GM18951 (cell line): ENCODE data around the gene CEBPZOS.

Experiments
- POLR2A ChIP-seq: IDR thresholded peaks from 4 replicates; pipeline ENCODE4 v1.6.1; 2011; ENCODE audit warnings: mild to moderate bottlenecking; ENCODE audit not compliant: insufficient read length, insufficient read depth; ENCODE audit errors: extremely low read depth
- in situ Hi-C: fragments of 300-500 bp; cut with MboI; formaldehyde crosslinking; loops from one replicate; pipeline ENCODE4 v1.12.0; 2022; ENCODE audit warnings: low sequenced_read_pairs, mixed read lengths, inconsistent platforms; ENCODE audit not compliant: unreplicated experiment

CEBPZOS gene

DNA sequence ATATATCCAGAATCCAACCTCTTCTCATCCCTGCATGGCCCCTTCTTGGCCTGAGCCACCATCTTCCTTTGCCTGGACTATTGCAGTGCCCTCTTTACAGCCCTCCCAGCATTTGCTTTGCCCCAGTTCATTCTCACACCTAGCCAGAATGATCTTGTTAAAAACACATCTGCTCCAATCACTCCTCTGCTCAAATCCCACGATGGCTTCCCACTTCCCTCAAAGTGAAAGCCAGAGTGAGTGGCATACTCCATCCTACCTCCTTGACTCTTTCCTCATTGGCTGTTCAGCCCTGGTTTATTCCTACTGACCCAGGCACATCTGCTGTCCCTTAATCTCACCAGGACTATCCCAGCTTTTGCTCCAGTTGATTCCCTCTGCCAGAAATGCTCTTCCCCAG is 22.6 kb upstream of the CEBPZOS start:
- in situ Hi-C loops, result no loop called here
- TF ChIP-seq POLR2A, result no peak

DNA sequence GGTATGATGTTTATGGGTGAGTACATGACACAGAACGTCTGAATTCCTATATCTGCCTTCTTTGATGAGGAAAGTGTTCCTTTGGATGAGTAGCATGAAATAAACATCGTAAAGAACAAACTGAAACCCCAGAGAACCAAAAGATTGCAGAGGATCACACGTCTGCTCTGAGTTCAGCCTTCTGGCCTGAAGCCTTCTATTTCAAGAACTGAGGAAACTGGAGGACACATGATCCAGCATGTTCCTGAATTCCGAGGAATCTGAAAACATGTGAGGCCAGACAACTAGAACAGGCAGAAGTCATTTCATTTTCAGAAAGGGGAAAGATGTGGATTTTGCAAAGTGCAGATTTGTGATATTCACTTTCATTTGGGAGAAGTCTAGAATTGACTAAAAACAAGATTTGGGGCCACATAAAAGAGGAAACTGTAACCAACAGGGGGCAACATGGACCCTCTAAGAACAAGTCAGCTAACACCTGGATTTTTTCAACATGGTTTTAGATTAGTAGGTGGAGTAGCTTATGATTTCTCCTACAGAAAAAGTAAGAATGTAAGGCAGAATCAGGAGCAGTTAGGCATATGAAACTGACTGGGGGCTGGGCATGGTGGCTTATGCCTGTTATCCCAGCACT is 16.2 kb upstream of the CEBPZOS start:
- in situ Hi-C loops, result loop anchor here (25.0 kb wide), 1 partner anchor 707 kb away; no protein-coding TSS in a partner anchor
- TF ChIP-seq POLR2A, result no peak

- in situ Hi-C loops, result loop anchor here (25.0 kb wide), 1 partner anchor 707 kb away; no protein-coding TSS in a partner anchor
- no peak for TF ChIP-seq POLR2A
These were observed 15.7 kb upstream of the CEBPZOS start for GRCh38 chr2:37180640-37181039.

GRCh38 chr2:37181726-37182684 is 14.3 kb upstream of the CEBPZOS start:
- in situ Hi-C loops, result loop anchor here (25.0 kb wide), 1 partner anchor 705 kb away; no protein-coding TSS in a partner anchor

DNA sequence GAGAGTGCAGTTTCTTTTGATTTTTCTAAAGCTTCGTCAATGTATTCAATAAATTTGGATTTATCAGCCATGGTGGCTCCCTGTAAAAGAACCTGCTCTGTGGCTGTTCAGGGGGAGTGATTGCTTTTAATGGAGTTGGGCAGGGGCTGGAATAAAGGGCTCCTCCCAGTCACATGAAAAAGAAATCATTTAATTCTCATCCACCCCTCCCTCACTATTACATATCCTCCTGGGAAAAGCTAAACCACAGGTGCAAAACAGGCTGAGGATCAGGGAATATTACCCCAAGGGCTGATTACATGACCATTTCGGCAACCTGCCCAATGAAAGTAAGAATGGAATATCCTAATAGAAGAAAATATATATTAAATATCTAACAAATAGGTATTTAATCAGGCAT is 7.7 kb upstream of the CEBPZOS start, which contains the start of gene SULT6B1:
Gene SULT6B1 (minus strand): TSS at position 101 of the 400 bp plus-strand sequence. CDS start 30 bp downstream, at position 71.
- in situ Hi-C loops, result loop anchor here (25.0 kb wide), 1 partner anchor 699 kb away; no protein-coding TSS in a partner anchor
- no peak for TF ChIP-seq POLR2A

More at GRCh38 chr2:37181726-37182684, 14.3 kb upstream of the CEBPZOS start:
- no peak for TF ChIP-seq POLR2A

DNA sequence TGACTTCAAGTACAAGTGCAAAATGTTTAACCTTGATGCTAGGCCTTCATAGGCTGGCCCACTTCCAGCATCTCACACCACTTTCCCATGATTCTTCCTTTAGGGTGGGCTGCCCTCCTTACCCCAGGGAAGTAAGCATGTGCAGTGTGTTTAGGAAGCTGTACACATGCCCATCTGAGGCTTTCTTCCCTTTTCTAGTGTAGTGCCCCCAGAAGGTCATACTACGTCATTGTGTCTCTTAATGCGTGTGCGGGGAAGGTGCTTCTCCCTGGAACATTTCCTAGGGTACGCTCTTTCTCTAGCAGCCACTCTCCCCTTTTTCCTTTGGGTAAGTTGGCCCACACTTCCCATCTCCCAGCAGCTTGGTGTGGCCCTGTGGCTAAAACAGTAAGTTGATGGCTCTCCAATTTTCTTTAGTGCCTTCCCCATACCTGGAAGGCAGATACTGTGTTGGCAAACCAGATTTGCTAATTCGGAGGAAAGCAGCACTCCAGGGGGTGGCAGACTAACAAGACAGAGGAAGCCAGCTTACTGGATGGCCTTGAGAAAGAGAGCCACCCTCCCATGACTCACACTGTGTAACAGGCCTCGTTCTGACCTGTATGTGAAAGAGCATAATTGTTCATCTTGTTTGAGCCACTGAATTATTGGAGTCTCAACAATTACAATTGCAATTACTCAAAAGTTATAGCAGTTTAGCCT is 6.7 kb upstream of the CEBPZOS start:
- in situ Hi-C loops, result loop anchor here (25.0 kb wide), 1 partner anchor 698 kb away; no protein-coding TSS in a partner anchor
- no peak for TF ChIP-seq POLR2A

DNA sequence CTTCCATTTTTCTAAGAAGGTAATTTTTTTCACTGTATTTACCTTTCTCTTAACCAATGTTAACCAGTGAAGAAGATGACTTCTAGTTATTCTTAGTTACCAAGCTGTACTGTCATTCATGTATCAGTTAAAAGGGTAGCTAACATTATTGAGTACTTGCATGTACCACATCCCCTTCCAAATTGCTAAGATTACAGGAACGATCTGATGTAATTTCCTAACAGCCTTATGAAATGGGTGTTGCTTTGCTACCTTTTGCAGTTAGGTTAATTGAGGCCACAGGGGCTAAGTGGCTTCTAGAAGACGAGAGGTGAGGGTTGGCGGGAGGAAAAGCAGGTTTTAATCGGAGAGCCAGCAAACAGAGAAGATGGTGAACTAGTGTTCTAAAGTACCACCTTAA is 6.0 kb upstream of the CEBPZOS start:
- no peak for TF ChIP-seq POLR2A
- in situ Hi-C loops, result loop anchor here (25.0 kb wide), 1 partner anchor 697 kb away; no protein-coding TSS in a partner anchor

GRCh38 chr2:37191253-37191652 is 5.0 kb upstream of the CEBPZOS start:
- TF ChIP-seq POLR2A, result no peak
- in situ Hi-C loops, result loop anchor here (25.0 kb wide), 1 partner anchor 696 kb away; no protein-coding TSS in a partner anchor

DNA sequence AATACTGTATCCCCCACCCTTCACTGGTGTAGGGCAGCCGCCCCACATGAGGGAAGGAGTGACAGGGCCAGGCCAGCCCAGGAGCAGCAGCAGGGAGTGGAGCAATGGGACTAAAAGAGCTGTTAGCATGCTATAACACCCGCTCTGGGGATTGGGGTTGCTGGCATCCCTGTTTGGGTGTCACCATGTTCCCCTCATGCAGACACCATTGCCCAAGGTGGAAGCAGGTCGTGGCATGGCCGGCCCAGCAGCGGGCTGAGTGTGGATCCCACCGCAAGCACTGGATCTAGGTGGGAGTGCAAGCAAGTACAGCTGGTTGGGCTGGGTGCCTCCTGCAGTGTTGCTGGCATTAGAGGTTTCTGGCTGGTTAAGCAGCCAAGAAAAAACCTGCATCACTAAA is 4.5 kb upstream of the CEBPZOS start:
- no peak for TF ChIP-seq POLR2A
- in situ Hi-C loops, result loop anchor here (25.0 kb wide), 1 partner anchor 696 kb away; no protein-coding TSS in a partner anchor

GRCh38 chr2:37192551-37192950 is 3.7 kb upstream of the CEBPZOS start:
- no peak for TF ChIP-seq POLR2A
- in situ Hi-C loops, result loop anchor here (25.0 kb wide), 1 partner anchor 695 kb away; no protein-coding TSS in a partner anchor

- in situ Hi-C loops, result loop anchor here (25.0 kb wide), 1 partner anchor 691 kb away; no protein-coding TSS in a partner anchor
These were observed 405 bp upstream of the CEBPZOS start for GRCh38 chr2:37195862-37196319.

GRCh38 chr2:37198681-37199065 is 2.4 kb downstream of the CEBPZOS start:
- in situ Hi-C loops, result loop anchor here (25.0 kb wide), 1 partner anchor 689 kb away; no protein-coding TSS in a partner anchor
- no peak for TF ChIP-seq POLR2A

GRCh38 chr2:37201208-37201607 is 4.9 kb downstream of the CEBPZOS start:
- in situ Hi-C loops, result no loop called here
- no peak for TF ChIP-seq POLR2A

GRCh38 chr2:37201766-37202165 is 5.5 kb downstream of the CEBPZOS start:
- no peak for TF ChIP-seq POLR2A
- in situ Hi-C loops, result no loop called here
